Panc1 (cell line): ENCODE data around the gene PDYN. TPM values are rescaled to one million over a fixed set of nuclear protein-coding genes. Genes with fewer than 3 reads are reported as not detected.

ENCODE experiments used
- ATAC-seq: fragments of 200-7000 bp; cut with Tn5 transposase; 2 replicates; pipeline ENCODE4 v1.9.1; 2020; ENCODE audit warnings: mild to moderate bottlenecking, moderate library complexity
- BruUV-seq: library from RNA; stranded (reverse); fragments of 400-500 nt; replicated peaks from 2 replicates; lab custom pipeline; 2021; lab: Mats Ljungman, UMichigan
- CTCF ChIA-PET: fragments of 300-600 bp; sonication (Branson Sonifier 250); formaldehyde crosslinking; loops from one replicate; lab custom pipeline; 2022; ENCODE audit warnings: antibody characterized with exemption; lab: Charles Lee
- POLR2A ChIA-PET: fragments of 300-600 bp; sonication (Branson Sonifier 250); formaldehyde crosslinking; loops from one replicate; lab custom pipeline; 2022; ENCODE audit warnings: antibody characterized with exemption; lab: Charles Lee
- DNase-seq: peaks from one replicate; pipeline ENCODE4 v3.0.0-alpha.2; 2010; ENCODE audit warnings: low read depth, low spot score
- H3K27ac ChIP-seq: 2 replicates; pipeline ENCODE4 v1.5.1; 2011; ENCODE audit warnings: mild to moderate bottlenecking, low read length, inconsistent platforms
- H3K27me3 ChIP-seq: fragments of 200-500 bp; sonication (Bioruptor generic); 2 replicates; pipeline ENCODE4 v1.6.0; 2014; ENCODE audit warnings: low read length, inconsistent platforms; ENCODE audit not compliant: control insufficient read depth, insufficient read depth
- H3K36me3 ChIP-seq: fragments of 200-500 bp; sonication (Bioruptor generic); 2 replicates; pipeline ENCODE4 v1.5.1; 2014; ENCODE audit warnings: inconsistent platforms, mild to moderate bottlenecking, low read length, moderate library complexity; ENCODE audit not compliant: control insufficient read depth, insufficient read depth
- H3K4me1 ChIP-seq: 2 replicates; pipeline ENCODE4 v1.5.1; 2011; ENCODE audit warnings: inconsistent platforms, mild to moderate bottlenecking, low read length, moderate library complexity; ENCODE audit not compliant: control insufficient read depth, insufficient read depth
- H3K4me3 ChIP-seq, 2 experiments: 2 replicates each; pipeline ENCODE4 v1.5.1; 2011 to 2012; ENCODE audit warnings: low read depth in 2 of 2, low read length in 2 of 2, mild to moderate bottlenecking in 2 of 2, inconsistent platforms in 1 of 2, moderate library complexity in 1 of 2
- H3K9me3 ChIP-seq: fragments of 200-500 bp; sonication (Bioruptor generic); 2 replicates; pipeline ENCODE4 v1.5.1; 2014; ENCODE audit warnings: low read depth, mild to moderate bottlenecking, inconsistent platforms, low read length, moderate library complexity; ENCODE audit not compliant: control insufficient read depth, insufficient read depth
- CTCF ChIP-seq: fragments of 450-650 bp; IDR thresholded peaks from 2 replicates; pipeline ENCODE4 v1.5.1; 2017; ENCODE audit warnings: mild to moderate bottlenecking
- POLR2AphosphoS5 ChIP-seq: IDR thresholded peaks from 2 replicates; pipeline ENCODE4 v1.6.1; 2012; ENCODE audit warnings: mild to moderate bottlenecking, low read depth, low read length, moderate library complexity
- REST ChIP-seq, 2 experiments: IDR thresholded peaks; 2 replicates each; pipeline ENCODE4 v1.6.1; 2011 to 2012; ENCODE audit warnings: low read depth in 2 of 2, control low read depth in 1 of 2, low read length in 1 of 2, mild to moderate bottlenecking in 1 of 2, moderate library complexity in 1 of 2; ENCODE audit not compliant: insufficient read depth in 1 of 2
- SIN3A ChIP-seq: IDR thresholded peaks from 2 replicates; pipeline ENCODE4 v1.6.1; 2012; ENCODE audit warnings: low read depth, mild to moderate bottlenecking, low read length, moderate library complexity, borderline replicate concordance; ENCODE audit not compliant: insufficient read depth
- TCF7L2 ChIP-seq: IDR thresholded peaks from 2 replicates; pipeline ENCODE4 v1.6.1; 2011; ENCODE audit warnings: mild to moderate bottlenecking, low read depth, low read length, inconsistent platforms
- in situ Hi-C: cut with HindIII; loops from 2 replicates; pipeline ENCODE4 v1.10.0; 2016; ENCODE audit warnings: low sequenced_read_pairs, low pct_unique_long_range_greater_than_20kb
- intact Hi-C: fragments of 100-400 bp; cut with micrococcal nuclease; formaldehyde crosslinking; loops from one replicate; pipeline ENCODE4 v1.10.0; 2022; ENCODE audit not compliant: unreplicated experiment
- total RNA-seq: library from RNA; stranded (reverse); gene quantifications from one replicate; pipeline ENCODE4 v1.2.1, GENCODE V29; 2021; ENCODE audit not compliant: unreplicated experiment

The PDYN gene
- total RNA-seq, 1 experiment from 2014 or later, result not detected

GRCh38 chr20:1979106-1979778 is 14.6 kb downstream of the PDYN start:
- Histone ChIP-seq H3K4me1 (no peaks in the 10 kb centered on the region), H3K27me3 (peaks cover 12% of the 10 kb centered on the region), H3K9me3 (no peaks in the 10 kb centered on the region), H3K27ac (no peak overlapping the region), H3K4me3 (no peak overlapping the region), H3K36me3 (no peaks in the 10 kb centered on the region)
- in situ Hi-C loops (no loop called here), intact Hi-C loops (no loop called here)
- BruUV-seq, result no TSS peak
- ATAC-seq (no peak), DNase-seq (no peak)
- ChIA-PET CTCF (no interaction called here), POLR2A (no interaction called here)
- TF ChIP-seq REST (IDR thresholded peaks at IDR 0.05; ENCODE audit: insufficient read depth in 1 of 2, low read depth in 2 of 2, low read length in 1 of 2), result peak; percentile 56 to 70; a peak in 2 of 4 replicates
- no peak for TF ChIP-seq SIN3A

GRCh38 chr20:1975291-1975690 is 18.6 kb downstream of the PDYN start:
- Histone ChIP-seq H3K4me1 (no peaks in the 10 kb centered on the region), H3K27me3 (peaks cover 25% of the 10 kb centered on the region), H3K9me3 (no peaks in the 10 kb centered on the region), H3K27ac (no peak overlapping the region), H3K4me3 (no peak overlapping the region), H3K36me3 (no peaks in the 10 kb centered on the region)
- BruUV-seq, result no TSS peak
- ChIA-PET POLR2A (no interaction called here), CTCF (no interaction called here)
- DNase-seq, result no peak
- TF ChIP-seq REST (IDR thresholded peaks at IDR 0.05; ENCODE audit: insufficient read depth in 1 of 2, low read depth in 2 of 2, low read length in 1 of 2) (no peak), TCF7L2 (no peak), CTCF (no peak), SIN3A (no peak), POLR2AphosphoS5 (no peak)
- intact Hi-C loops, result no loop called here
- ATAC-seq, result no peak
- in situ Hi-C loops, result no loop called here
